Caco-2 (cell line): Measurements from ENCODE around the gene BRD7. TPM values are rescaled to one million over a fixed set of nuclear protein-coding genes. Genes with fewer than 3 reads are reported as not detected.

Experiments
- BruUV-seq: library from RNA; stranded (reverse); fragments of 400-500 nt; replicated peaks from 2 replicates; lab custom pipeline; 2021; lab: Mats Ljungman, UMichigan
- CTCF ChIA-PET: fragments of 300-600 bp; sonication (Branson Sonifier 250); formaldehyde crosslinking; loops from one replicate; lab custom pipeline; 2022; ENCODE audit warnings: antibody characterized with exemption; lab: Charles Lee
- POLR2A ChIA-PET: fragments of 300-600 bp; sonication (Branson Sonifier 250); formaldehyde crosslinking; loops from one replicate; lab custom pipeline; 2022; ENCODE audit warnings: antibody characterized with exemption; lab: Charles Lee
- DNase-seq, 2 experiments: peaks; one replicate each; pipeline versions ENCODE4 v3.0.0 to v3.0.0-alpha.2; 2020 to 2022
- H3K27me3 ChIP-seq: replicated peaks from 2 replicates; pipeline ENCODE4 v1.6.0; 2011; ENCODE audit warnings: low read length; ENCODE audit not compliant: control insufficient read depth, insufficient read depth
- H3K36me3 ChIP-seq: 2 replicates; pipeline ENCODE4 v1.5.1; 2011; ENCODE audit warnings: low read length; ENCODE audit not compliant: control insufficient read depth, insufficient read depth
- H3K4me1 ChIP-seq: fragments of 250-450 bp; sonication (Bioruptor Pico); 2 replicates; pipeline ENCODE4 v1.5.1; 2020; ENCODE audit warnings: mild to moderate bottlenecking
- H3K4me3 ChIP-seq: 2 replicates; pipeline ENCODE4 v1.5.1; 2011; ENCODE audit warnings: low read depth, mild to moderate bottlenecking, control low read depth, low read length
- H3K9me3 ChIP-seq: fragments of 250-450 bp; sonication (Bioruptor Pico); 2 replicates; pipeline ENCODE4 v1.5.1; 2020; ENCODE audit warnings: mild to moderate bottlenecking, moderate library complexity
- H3K27ac Mint-ChIP-seq: one replicate; pipeline ENCODE4 v1.8.0; 2022; ENCODE audit warnings: mixed read lengths; ENCODE audit not compliant: unreplicated experiment
- H3K27me3 Mint-ChIP-seq: one replicate; pipeline ENCODE4 v1.8.0; 2022; ENCODE audit warnings: mixed read lengths; ENCODE audit not compliant: insufficient read depth, unreplicated experiment
- H3K36me3 Mint-ChIP-seq: one replicate; pipeline ENCODE4 v1.8.0; 2022; ENCODE audit warnings: mild to moderate bottlenecking, mixed read lengths; ENCODE audit not compliant: insufficient read depth, unreplicated experiment
- H3K4me1 Mint-ChIP-seq: one replicate; pipeline ENCODE4 v1.8.0; 2022; ENCODE audit warnings: low read depth, mixed read lengths; ENCODE audit not compliant: unreplicated experiment
- H3K4me3 Mint-ChIP-seq: one replicate; pipeline ENCODE4 v1.8.0; 2022; ENCODE audit warnings: mild to moderate bottlenecking, moderate library complexity, mixed read lengths; ENCODE audit not compliant: unreplicated experiment
- H3K9me3 Mint-ChIP-seq: one replicate; pipeline ENCODE4 v1.8.0; 2022; ENCODE audit warnings: mixed read lengths; ENCODE audit not compliant: unreplicated experiment
- CTCF ChIP-seq, 2 experiments: fragments of 200-600 bp in 1 of 2; IDR thresholded peaks; 1 replicate in 1 of 2; 2 replicates in 1 of 2; pipeline versions ENCODE4 v1.5.1 to v1.8.0; 2011 to 2022; ENCODE audit warnings: antibody characterized with exemption in 1 of 2, control low read depth in 1 of 2, inconsistent platforms in 1 of 2, low read depth in 1 of 2, low read length in 1 of 2, mild to moderate bottlenecking in 1 of 2, moderate library complexity in 1 of 2; ENCODE audit not compliant: insufficient read depth in 1 of 2, severe bottlenecking in 1 of 2, unreplicated experiment in 1 of 2
- intact Hi-C: fragments of 100-400 bp; cut with micrococcal nuclease; formaldehyde crosslinking; loops from one replicate; pipeline ENCODE4 v1.10.0; 2022; ENCODE audit not compliant: unreplicated experiment
- total RNA-seq: library from RNA; stranded (reverse); gene quantifications from 2 replicates; pipeline ENCODE4 v1.2.3, GENCODE V29; 2022

BRD7 gene
- total RNA-seq, 1 experiment from 2014 or later, result 170 TPM

- H3K9me3 ChIP-seq, result no peaks in the 10 kb centered on the region
- Mint-ChIP-seq H3K9me3 (no peaks in the 10 kb centered on the region), H3K27me3 (no peaks in the 10 kb centered on the region), H3K36me3 (peaks cover 54% of the 10 kb centered on the region), H3K4me1 (no peaks in the 10 kb centered on the region), H3K4me3 (no peak overlapping the region), H3K27ac (no peak overlapping the region)
- no TSS peak for BruUV-seq
- H3K36me3 ChIP-seq, result peaks cover 2% of the 10 kb centered on the region; the same call in 1 of the 2 replicates
- ChIA-PET CTCF (no interaction called here), POLR2A (no interaction called here)
- no peak for TF ChIP-seq CTCF (IDR thresholded peaks at IDR 0.05; ENCODE audit: insufficient read depth in 1 of 2, low read depth in 1 of 2, low read length in 1 of 2, severe bottlenecking in 1 of 2, unreplicated experiment in 1 of 2)
- no peaks in the 10 kb centered on the region for H3K27me3 ChIP-seq
- no peak overlapping the region for H3K4me3 ChIP-seq
- 0 out of 2 replicates have a peak, but pooled peaks cover 3% of the 10 kb centered on the region for H3K4me1 ChIP-seq
- no peak for DNase-seq
- intact Hi-C loops, result no loop called here
Measured at GRCh38 chr16:50340578-50340977, 28.2 kb downstream of the BRD7 start.

- TF ChIP-seq CTCF (IDR thresholded peaks at IDR 0.05; ENCODE audit: insufficient read depth in 1 of 2, low read depth in 1 of 2, low read length in 1 of 2, severe bottlenecking in 1 of 2, unreplicated experiment in 1 of 2), result no peak
- DNase-seq, result no peak
- Mint-ChIP-seq H3K9me3 (no peaks in the 10 kb centered on the region), H3K27me3 (no peaks in the 10 kb centered on the region), H3K36me3 (peaks cover 57% of the 10 kb centered on the region), H3K27ac (no peak overlapping the region), H3K4me1 (peaks cover 6% of the 10 kb centered on the region), H3K4me3 (no peak overlapping the region)
- Histone ChIP-seq H3K27me3 (no peaks in the 10 kb centered on the region), H3K9me3 (no peaks in the 10 kb centered on the region), H3K4me1 (0 out of 2 replicates have a peak, but pooled peaks cover 3% of the 10 kb centered on the region), H3K36me3 (peaks cover 3% of the 10 kb centered on the region), H3K4me3 (no peak overlapping the region)
- ChIA-PET CTCF (no interaction called here), POLR2A (no interaction called here)
- no TSS peak for BruUV-seq
- intact Hi-C loops, result no loop called here
Measured at GRCh38 chr16:50338371-50339231, 30.2 kb downstream of the BRD7 start.

- Histone ChIP-seq H3K9me3 (no peaks in the 10 kb centered on the region), H3K27me3 (no peaks in the 10 kb centered on the region), H3K4me3 (no peak overlapping the region), H3K4me1 (0 out of 2 replicates have a peak, but pooled peaks cover 3% of the 10 kb centered on the region), H3K36me3 (peaks cover 8% of the 10 kb centered on the region)
- POLR2A ChIA-PET, result no interaction called here
- Mint-ChIP-seq H3K9me3 (no peaks in the 10 kb centered on the region), H3K27me3 (no peaks in the 10 kb centered on the region), H3K27ac (no peak overlapping the region), H3K4me1 (peaks cover 6% of the 10 kb centered on the region), H3K4me3 (no peak overlapping the region), H3K36me3 (peaks cover 63% of the 10 kb centered on the region)
- CTCF ChIA-PET, result no interaction called here
- DNase-seq, result no peak
- no TSS peak for BruUV-seq
- intact Hi-C loops, result no loop called here
- TF ChIP-seq CTCF (IDR thresholded peaks at IDR 0.05; ENCODE audit: insufficient read depth in 1 of 2, low read depth in 1 of 2, low read length in 1 of 2, severe bottlenecking in 1 of 2, unreplicated experiment in 1 of 2), result no peak
Measured at GRCh38 chr16:50336884-50337283, 31.9 kb downstream of the BRD7 start.
